GM23338 (cell line): Measurements from ENCODE around the gene TSPAN1. TPM values are rescaled to one million over a fixed set of nuclear protein-coding genes. Genes with fewer than 3 reads are reported as not detected.

Experiments used
- ATAC-seq: fragments of 200-7000 bp; cut with Tn5 transposase; 3 replicates; pipeline ENCODE4 v1.9.1; 2020
- DNase-seq: peaks from one replicate; pipeline ENCODE4 v3.0.0-alpha.2; 2015; ENCODE audit warnings: low spot score
- H2AFZ ChIP-seq: fragments of 200-600 bp; sonication (generic); 2 replicates; pipeline ENCODE4 v1.8.0; 2016; ENCODE audit warnings: antibody characterized with exemption, mild to moderate bottlenecking, moderate library complexity
- H3F3A ChIP-seq: fragments of 200-600 bp; sonication (generic); replicated peaks from 2 replicates; pipeline ENCODE4 v1.8.0; 2017; ENCODE audit warnings: antibody characterized with exemption, mixed run types, low read depth
- H3K27ac ChIP-seq: fragments of 200-600 bp; sonication (generic); 2 replicates; pipeline ENCODE4 v1.6.1; 2016; ENCODE audit warnings: low read depth
- H3K27me3 ChIP-seq: fragments of 200-600 bp; sonication (generic); 2 replicates; pipeline ENCODE4 v1.8.0; 2016; ENCODE audit warnings: mild to moderate bottlenecking, mixed run types, moderate library complexity; ENCODE audit not compliant: insufficient read depth
- H3K36me3 ChIP-seq: fragments of 200-600 bp; sonication (generic); 2 replicates; pipeline ENCODE4 v1.8.0; 2016; ENCODE audit warnings: mild to moderate bottlenecking; ENCODE audit not compliant: insufficient read depth
- H3K4me1 ChIP-seq: fragments of 200-600 bp; sonication (generic); 2 replicates; pipeline ENCODE4 v1.8.0; 2016; ENCODE audit warnings: mild to moderate bottlenecking, moderate library complexity; ENCODE audit not compliant: insufficient read depth
- H3K4me2 ChIP-seq: fragments of 200-600 bp; sonication (generic); 2 replicates; pipeline ENCODE4 v1.7.1; 2017; ENCODE audit warnings: mixed run types
- H3K4me3 ChIP-seq: fragments of 200-600 bp; sonication (generic); 2 replicates; pipeline ENCODE4 v1.6.1; 2016; ENCODE audit warnings: mixed run types
- H3K79me2 ChIP-seq: fragments of 200-600 bp; sonication (generic); replicated peaks from 2 replicates; pipeline ENCODE4 v1.8.0; 2017; ENCODE audit warnings: mild to moderate bottlenecking; ENCODE audit not compliant: insufficient read depth
- H3K9me2 ChIP-seq: fragments of 200-600 bp; sonication (generic); 2 replicates; pipeline ENCODE4 v1.8.0; 2017; ENCODE audit not compliant: insufficient read depth
- H4K20me1 ChIP-seq: fragments of 200-600 bp; sonication (generic); replicated peaks from 2 replicates; pipeline ENCODE4 v1.8.0; 2017; ENCODE audit warnings: mild to moderate bottlenecking; ENCODE audit not compliant: insufficient read depth
- H3K27ac Mint-ChIP-seq: 2 replicates; pipeline ENCODE4 v1.8.0; 2020; ENCODE audit warnings: inconsistent platforms, mild to moderate bottlenecking, moderate library complexity, mixed read lengths
- H3K27me3 Mint-ChIP-seq: 3 replicates; pipeline ENCODE4 v1.8.0; 2022; ENCODE audit warnings: low read depth, mild to moderate bottlenecking, moderate library complexity, mixed read lengths, inconsistent platforms; ENCODE audit not compliant: insufficient read depth, poor library complexity
- H3K36me3 Mint-ChIP-seq: 3 replicates; pipeline ENCODE4 v1.8.0; 2021; ENCODE audit warnings: low read depth, mild to moderate bottlenecking, inconsistent platforms, moderate library complexity, mixed read lengths
- H3K4me1 Mint-ChIP-seq: 3 replicates; pipeline ENCODE4 v1.8.0; 2020; ENCODE audit warnings: mild to moderate bottlenecking, inconsistent platforms, mixed read lengths
- H3K4me3 Mint-ChIP-seq: 3 replicates; pipeline ENCODE4 v1.8.0; 2021; ENCODE audit warnings: moderate library complexity, mild to moderate bottlenecking, inconsistent platforms, mixed read lengths
- H3K9me3 Mint-ChIP-seq: 3 replicates; pipeline ENCODE4 v1.8.0; 2020; ENCODE audit warnings: moderate library complexity, mild to moderate bottlenecking, inconsistent platforms, mixed read lengths
- CREB1 ChIP-seq: fragments of 250-450 bp; sonication (Bioruptor Pico); IDR thresholded peaks from 2 replicates; pipeline ENCODE4 v1.5.0; 2020; ENCODE audit warnings: low read depth, mild to moderate bottlenecking, moderate library complexity
- CTCF ChIP-seq, 2 experiments: fragments of 200-600 bp in 1 of 2; sonication (generic) in 1 of 2; conservative IDR thresholded peaks; 2 replicates each; pipeline versions ENCODE4 v1.5.1 to v1.6.1; 2016 to 2017; ENCODE audit warnings: antibody characterized with exemption in 2 of 2, low read depth in 2 of 2, mild to moderate bottlenecking in 2 of 2, moderate library complexity in 1 of 2
- ETS1 ChIP-seq: IDR thresholded peaks from 2 replicates; pipeline ENCODE4 v1.6.1; 2016; ENCODE audit warnings: antibody characterized with exemption
- EZH2 ChIP-seq: fragments of 200-600 bp; sonication (generic); IDR thresholded peaks from one replicate; pipeline ENCODE4 v1.8.0; 2017; ENCODE audit warnings: antibody characterized with exemption, mild to moderate bottlenecking, low read depth; ENCODE audit not compliant: unreplicated experiment
- EZH2phosphoT487 ChIP-seq: fragments of 200-600 bp; sonication (generic); IDR thresholded peaks from one replicate; pipeline ENCODE4 v1.8.1; 2018; ENCODE audit warnings: antibody characterized with exemption; ENCODE audit not compliant: unreplicated experiment
- JUNB ChIP-seq: IDR thresholded peaks from one replicate; pipeline ENCODE4 v1.6.1; 2016; ENCODE audit warnings: antibody characterized with exemption; ENCODE audit not compliant: unreplicated experiment
- NANOG ChIP-seq: IDR thresholded peaks from 2 replicates; pipeline ENCODE4 v1.6.1; 2016; ENCODE audit warnings: antibody characterized with exemption, borderline replicate concordance
- POLR2AphosphoS5 ChIP-seq: IDR thresholded peaks from 2 replicates; pipeline ENCODE4 v1.6.1; 2016; ENCODE audit warnings: antibody characterized with exemption, low read depth
- REST ChIP-seq: IDR thresholded peaks from one replicate; pipeline ENCODE4 v1.6.1; 2018; ENCODE audit warnings: antibody characterized with exemption; ENCODE audit not compliant: unreplicated experiment
- STAT1 ChIP-seq: IDR thresholded peaks from one replicate; pipeline ENCODE4 v1.6.1; 2016; ENCODE audit warnings: antibody characterized with exemption; ENCODE audit not compliant: unreplicated experiment
- ZNF114 ChIP-seq: fragments of 250-450 bp; sonication (Bioruptor Pico); IDR thresholded peaks from 2 replicates; pipeline ENCODE4 v1.5.0; 2020; ENCODE audit warnings: mild to moderate bottlenecking, moderate library complexity
- ZNF331 ChIP-seq: fragments of 250-450 bp; sonication (Bioruptor Pico); IDR thresholded peaks from 2 replicates; pipeline ENCODE4 v1.5.0; 2020; ENCODE audit warnings: low read depth, mild to moderate bottlenecking, moderate library complexity
- ZNF462 ChIP-seq: fragments of 250-450 bp; sonication (Bioruptor Pico); IDR thresholded peaks from 2 replicates; pipeline ENCODE4 v1.5.0; 2020; ENCODE audit warnings: mild to moderate bottlenecking, moderate library complexity
- polyA plus RNA-seq: library from polyadenylated mRNA; unstranded; fragments of >200 nt; fragmentation: Nextera tagmentation; extraction: Ambion mirVana; gene quantifications from 2 replicates; pipeline ENCODE4 v1.2.1, GENCODE V29; 2016
- total RNA-seq: library from RNA; depleted of rRNA; stranded (reverse); fragments of >200 nt; shearing (Covaris generic); gene quantifications from 2 replicates; pipeline ENCODE4 v1.2.3, GENCODE V29; 2014

The TSPAN1 gene
- total and polyA plus RNA-seq, 2 experiments from 2014 or later = not detected

GRCh38 chr1:46196609-46197008, 21.7 kb downstream of the TSPAN1 start:
- H3K9me3 Mint-ChIP-seq = no peaks in the 10 kb centered on the region
- H2AFZ ChIP-seq = no peak overlapping the region
- no peak overlapping the region for H3K4me3 ChIP-seq
- H3K27ac Mint-ChIP-seq = no peak overlapping the region
- H3K36me3 Mint-ChIP-seq = peaks cover 15% of the 10 kb centered on the region
- H3K4me1 Mint-ChIP-seq = peaks cover 11% of the 10 kb centered on the region
- no peaks in the 10 kb centered on the region for H3K9me2 ChIP-seq
- no peak overlapping the region; the same call in 2 of the 3 replicates for H3K4me3 Mint-ChIP-seq
- peaks cover 8% of the 10 kb centered on the region for H3K27me3 Mint-ChIP-seq
- no peak overlapping the region for H3K4me2 ChIP-seq
- H3K79me2 ChIP-seq = no peaks in the 10 kb centered on the region
- no peak for TF ChIP-seq CTCF (conservative IDR thresholded peaks at IDR 0.05; ENCODE audit: low read depth in 2 of 2)
- TF ChIP-seq REST = no peak
- no peak for TF ChIP-seq ZNF462
- no peak for TF ChIP-seq POLR2AphosphoS5
- TF ChIP-seq ETS1 = no peak
- no peak for TF ChIP-seq EZH2phosphoT487
- no peak for TF ChIP-seq STAT1
- no peak for TF ChIP-seq ZNF114 (CRISPR knock-in tag)
- TF ChIP-seq EZH2 = no peak
- no peak for TF ChIP-seq ZNF331 (CRISPR knock-in tag)
- TF ChIP-seq NANOG = no peak
- TF ChIP-seq CREB1 = no peak
- TF ChIP-seq JUNB = no peak
- H4K20me1 ChIP-seq = no peaks in the 10 kb centered on the region; the same call in 1 of the 2 replicates
- DNase-seq (no peak), ATAC-seq (no peak)
- H3K27ac ChIP-seq = no peak overlapping the region
- H3K4me1 ChIP-seq = peaks cover 8% of the 10 kb centered on the region; the same call in 1 of the 2 replicates
- no peaks in the 10 kb centered on the region; the same call in 1 of the 2 replicates for H3K36me3 ChIP-seq
- peaks cover 13% of the 10 kb centered on the region; the same call in 1 of the 2 replicates for H3F3A ChIP-seq
- H3K27me3 ChIP-seq = no peaks in the 10 kb centered on the region
